ENCODE data around the gene RMC1. TPM values are rescaled to one million over a fixed set of nuclear protein-coding genes. Genes with fewer than 3 reads are reported as not detected.
"Not testable (repeated sequence)": the region's sequence is repeated elsewhere in the genome, so short reads cannot be mapped to it uniquely, and the experiment has no call there.

The RMC1 gene
- total and polyA plus RNA-seq, 5 experiments from 2014 or later, result 24.6 to 48.5 (median 28.3) TPM

DNA sequence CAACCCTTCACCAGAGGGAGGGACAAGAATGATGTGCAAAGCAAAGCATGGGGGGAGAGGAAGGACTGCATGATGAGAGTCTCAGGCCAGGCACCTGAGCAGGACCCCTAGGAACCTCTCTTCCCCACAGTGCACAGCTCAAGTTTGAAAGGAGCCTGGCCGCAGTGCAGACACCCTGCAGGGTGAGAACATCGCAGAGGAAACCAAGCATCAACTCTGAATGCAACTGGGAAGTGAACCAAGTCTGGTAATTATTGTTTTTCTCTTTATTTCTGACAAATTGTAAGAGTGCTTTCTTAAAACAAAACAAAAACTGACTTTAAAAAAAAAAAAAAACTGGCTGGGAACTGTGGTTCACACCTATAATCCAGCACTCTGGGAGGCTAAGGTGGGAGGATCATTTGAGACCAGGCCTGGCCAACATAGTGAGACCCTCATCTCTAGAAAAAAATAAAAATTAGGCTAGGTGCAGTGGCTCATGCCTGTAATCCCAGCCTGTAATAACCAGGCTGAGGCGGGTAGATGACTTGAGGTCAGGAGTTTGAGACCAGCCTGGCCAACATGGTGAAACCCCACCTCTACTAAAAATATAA, 67.7 kb downstream of the RMC1 start:
- Mint-ChIP-seq H3K9me3 (no peaks in the 10 kb centered on the region), H3K4me1 (peaks cover 4 to 52% (median 27%) of the 10 kb centered on the region in 4 donors), H3K27ac (peak overlapping the region in 4 of 10 donors; percentile 53 to 88 (median 68)), H3K36me3 (peaks cover 14 to 59% (median 27%) of the 10 kb centered on the region in 3 donors), H3K4me3 (peak overlapping the region in 2 of 10 donors; percentile 21 to 40), H3K27me3 (no peaks in the 10 kb centered on the region)
- ATAC-seq (no peak), DNase-seq (peak in 1 of 10 donors; percentile 35)
- POLR2A ChIA-PET, result no interaction called here

DNA sequence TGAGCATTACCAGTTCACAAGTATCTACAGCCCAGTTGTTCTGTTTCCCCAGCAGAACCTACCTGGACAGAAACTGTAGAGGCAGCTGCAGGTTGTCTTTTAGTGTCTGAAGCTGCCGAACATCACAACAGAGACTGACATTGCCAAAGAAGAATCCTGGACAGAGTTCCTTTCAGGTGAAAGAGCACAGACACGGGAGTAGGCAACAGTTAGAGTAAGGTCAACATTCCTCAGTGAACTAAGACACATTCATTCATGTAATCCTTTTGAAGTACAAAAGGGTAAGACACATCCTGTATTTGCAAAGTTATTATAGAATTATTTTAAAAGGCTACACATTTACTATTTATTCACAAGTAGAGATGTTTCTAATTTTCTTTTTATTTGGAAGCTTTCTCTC, 68.7 kb downstream of the RMC1 start:
- Mint-ChIP-seq H3K27ac (peak overlapping the region in 3 of 10 donors; percentile 61 to 78 (median 74)), H3K27me3 (no peaks in the 10 kb centered on the region), H3K36me3 (peaks cover 9 to 56% (median 26%) of the 10 kb centered on the region in 3 donors), H3K4me1 (peaks cover 6 to 57% (median 30%) of the 10 kb centered on the region in 4 donors), H3K4me3 (peak overlapping the region in 1 of 10 donors; percentile 4), H3K9me3 (no peaks in the 10 kb centered on the region)
- DNase-seq (no peak), ATAC-seq (no peak)
- POLR2A ChIA-PET, result no interaction called here

DNA sequence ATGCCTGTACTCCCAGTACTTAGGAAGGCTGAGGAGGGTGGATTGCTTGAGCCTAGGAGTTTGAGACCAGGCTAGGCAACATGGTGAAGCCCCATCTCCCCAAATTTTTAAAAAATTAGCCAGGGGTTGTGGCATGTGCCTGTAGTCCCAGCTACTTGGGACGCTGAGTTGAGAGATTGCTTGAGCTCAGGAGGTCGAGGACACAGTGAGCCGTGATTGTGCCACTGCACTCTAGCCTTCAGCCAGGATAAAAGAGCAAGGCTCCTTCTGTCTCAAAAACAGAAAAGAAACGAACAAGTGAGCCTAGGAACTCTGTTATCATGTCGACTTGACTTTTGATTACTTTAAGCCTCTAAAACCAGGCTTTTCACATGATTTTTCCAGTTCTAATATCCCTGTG, 69.3 kb downstream of the RMC1 start:
- H3K36me3 Mint-ChIP-seq, result peaks cover 5 to 50% (median 22%) of the 10 kb centered on the region in 3 donors
- ATAC-seq (no peak), DNase-seq (no peak)
- peak overlapping the region in 1 of 10 donors; percentile 4 for H3K4me3 Mint-ChIP-seq
- no peaks in the 10 kb centered on the region for H3K9me3 Mint-ChIP-seq
- H3K27ac Mint-ChIP-seq, result peak overlapping the region in 2 of 10 donors; percentile 8 to 74
- H3K4me1 Mint-ChIP-seq, result peaks cover 6 to 57% (median 30%) of the 10 kb centered on the region in 4 donors
- POLR2A ChIA-PET, result no interaction called here
- no peaks in the 10 kb centered on the region for H3K27me3 Mint-ChIP-seq

DNA sequence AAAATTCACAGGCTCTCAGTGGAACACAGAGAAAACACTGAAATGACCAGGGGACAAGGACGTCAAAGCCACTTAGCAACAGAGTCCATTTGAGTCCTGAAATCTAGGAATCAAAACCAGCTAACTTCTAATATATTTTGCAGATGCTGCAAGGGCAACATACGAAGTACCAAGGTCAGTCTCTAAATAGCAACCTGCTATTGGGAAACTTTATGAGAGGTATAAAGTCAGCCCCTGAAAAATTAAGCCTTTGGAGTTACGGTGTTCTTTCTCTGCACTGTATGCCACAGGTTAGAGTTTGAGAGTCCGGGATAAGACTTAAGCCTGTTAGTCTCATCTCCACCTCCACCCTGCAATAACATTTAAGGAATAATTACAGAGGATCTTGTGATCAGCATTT, 69.7 kb downstream of the RMC1 start:
- peaks cover 6 to 57% (median 30%) of the 10 kb centered on the region in 4 donors for H3K4me1 Mint-ChIP-seq
- H3K27ac Mint-ChIP-seq, result peak overlapping the region in 3 of 10 donors; percentile 92 to 94 (median 93)
- H3K9me3 Mint-ChIP-seq, result no peaks in the 10 kb centered on the region
- POLR2A ChIA-PET, result no interaction called here
- DNase-seq, result no peak
- peaks cover 4 to 48% (median 21%) of the 10 kb centered on the region in 3 donors for H3K36me3 Mint-ChIP-seq
- H3K27me3 Mint-ChIP-seq, result no peaks in the 10 kb centered on the region
- no peak overlapping the region for H3K4me3 Mint-ChIP-seq
- no peak for ATAC-seq

DNA sequence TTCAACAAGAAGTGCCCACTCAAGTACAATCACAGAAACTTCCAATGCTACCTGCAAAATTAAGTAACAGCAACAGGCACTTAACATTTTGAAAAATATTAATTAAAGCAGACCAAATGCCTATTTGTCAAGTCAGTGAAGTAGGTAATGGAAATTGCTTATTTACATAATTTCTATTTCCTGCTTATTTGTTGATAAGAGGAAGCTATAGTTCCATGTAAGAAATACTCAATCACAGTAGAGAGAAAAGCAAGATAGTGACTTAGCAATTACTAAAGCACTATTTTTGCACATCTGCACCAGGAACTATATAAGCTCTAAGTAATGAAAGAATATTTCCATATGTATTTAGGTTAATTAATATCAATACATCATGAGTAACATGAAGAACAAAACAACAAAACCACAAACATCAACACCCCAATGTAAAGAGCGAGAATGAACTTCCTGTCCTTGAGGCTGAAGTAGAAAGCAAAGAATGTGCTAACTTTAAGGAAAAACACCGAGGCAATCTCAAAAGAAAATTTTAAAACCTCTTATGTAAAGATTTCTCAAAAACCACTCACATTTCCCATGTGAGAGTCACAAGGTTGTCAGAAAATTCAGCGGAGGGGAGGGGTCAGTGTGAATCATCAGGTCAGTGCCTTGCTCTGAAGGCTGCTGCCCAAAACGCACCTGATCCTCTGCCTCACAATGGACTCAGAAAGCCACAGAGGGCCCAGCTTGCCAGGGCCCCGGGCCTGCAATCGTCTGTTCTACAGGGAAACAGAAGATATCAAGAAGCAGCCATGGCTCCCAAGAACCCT, 70.5 kb downstream of the RMC1 start:
- peak overlapping the region; percentile 81 to 94 (median 90) for H3K27ac Mint-ChIP-seq
- ATAC-seq (peak; percentile 33 to 35), DNase-seq (peak in 4 of 10 donors; percentile 6 to 21 (median 10))
- peaks cover 0 to 40% (median 15%) of the 10 kb centered on the region in 3 donors for H3K36me3 Mint-ChIP-seq
- POLR2A ChIA-PET, result interaction anchor here (1.2 kb wide), 1 partner anchor 12 kb away, joined by 5 read pairs; no protein-coding TSS in a partner anchor
- peak overlapping the region; percentile 29 to 70 (median 62) for H3K4me3 Mint-ChIP-seq
- no peaks in the 10 kb centered on the region for H3K9me3 Mint-ChIP-seq
- H3K27me3 Mint-ChIP-seq, result no peaks in the 10 kb centered on the region
- peaks cover 11 to 65% (median 37%) of the 10 kb centered on the region in 4 donors for H3K4me1 Mint-ChIP-seq

DNA sequence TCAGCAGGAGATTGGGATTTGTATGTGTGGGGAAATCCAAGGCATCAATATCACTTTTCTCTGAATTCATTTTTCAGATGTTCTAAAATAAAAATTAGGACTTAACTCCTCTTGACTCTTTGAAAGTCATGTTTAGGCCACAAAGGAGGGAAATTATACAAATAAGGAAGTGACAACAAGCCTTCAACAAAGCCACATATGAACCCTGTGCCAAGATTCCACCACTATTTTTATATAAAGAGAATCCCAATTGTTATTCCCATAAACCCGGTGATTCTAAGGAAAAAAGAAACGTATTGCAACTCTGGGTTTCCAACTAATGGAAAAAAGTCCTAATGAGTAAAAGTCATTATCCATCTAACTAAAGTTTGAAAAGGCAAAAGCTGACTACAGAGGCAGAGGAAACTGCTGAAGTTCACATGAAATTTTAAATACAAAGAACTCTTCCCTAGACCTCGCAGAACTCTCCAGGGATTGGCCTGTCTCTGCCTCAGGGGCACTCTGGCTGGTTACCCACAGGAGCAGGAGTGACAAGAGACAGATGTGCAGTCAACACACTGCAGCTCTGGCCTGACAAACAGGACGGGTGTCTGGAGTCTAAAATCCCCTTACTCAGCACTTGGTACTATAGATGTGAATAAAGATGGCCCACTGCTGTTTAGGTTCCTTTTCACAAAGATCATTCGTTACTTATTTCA, 71.4 kb downstream of the RMC1 start:
- no peak for DNase-seq
- ATAC-seq, result no peak

DNA sequence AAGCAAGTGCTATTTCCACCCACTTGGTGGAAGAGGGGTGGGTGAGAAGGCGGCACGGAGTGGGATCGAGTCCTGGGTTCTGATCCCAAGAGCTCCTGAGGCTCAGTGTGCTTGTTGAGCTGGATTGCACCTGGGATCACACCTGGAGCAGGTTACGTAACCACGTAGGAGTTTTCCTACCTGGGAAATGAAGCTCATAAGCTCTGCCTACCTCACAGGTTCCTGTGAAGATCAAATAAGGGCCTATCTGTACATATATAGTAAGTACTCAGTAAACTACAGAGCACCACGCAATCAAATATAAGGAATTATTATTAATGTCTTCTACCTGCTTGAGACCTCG, 72.0 kb downstream of the RMC1 start:
- Mint-ChIP-seq H3K27me3 (no peaks in the 10 kb centered on the region), H3K36me3 (peaks cover 0 to 27% (median 10%) of the 10 kb centered on the region in 3 donors), H3K4me1 (peaks cover 18 to 72% (median 48%) of the 10 kb centered on the region in 4 donors), H3K27ac (peak overlapping the region in 7 of 10 donors; percentile 19 to 94 (median 88)), H3K9me3 (no peaks in the 10 kb centered on the region), H3K4me3 (peak overlapping the region in 3 of 10 donors; percentile 21 to 63 (median 61))
- DNase-seq, result no peak
- ATAC-seq, result no peak
- POLR2A ChIA-PET, result no interaction called here

More for the DNA sequence above, 71.4 kb downstream of the RMC1 start:
- Mint-ChIP-seq H3K27ac (peak overlapping the region; percentile 81 to 94 (median 90)), H3K27me3 (no peaks in the 10 kb centered on the region), H3K36me3 (peaks cover 0 to 32% (median 12%) of the 10 kb centered on the region in 3 donors), H3K4me1 (peaks cover 16 to 69% (median 43%) of the 10 kb centered on the region in 4 donors), H3K4me3 (peak overlapping the region; percentile 31 to 70 (median 62)), H3K9me3 (no peaks in the 10 kb centered on the region)
- POLR2A ChIA-PET, result interaction anchor here (1.2 kb wide), 1 partner anchor 11 kb away, joined by 5 read pairs; no protein-coding TSS in a partner anchor

DNA sequence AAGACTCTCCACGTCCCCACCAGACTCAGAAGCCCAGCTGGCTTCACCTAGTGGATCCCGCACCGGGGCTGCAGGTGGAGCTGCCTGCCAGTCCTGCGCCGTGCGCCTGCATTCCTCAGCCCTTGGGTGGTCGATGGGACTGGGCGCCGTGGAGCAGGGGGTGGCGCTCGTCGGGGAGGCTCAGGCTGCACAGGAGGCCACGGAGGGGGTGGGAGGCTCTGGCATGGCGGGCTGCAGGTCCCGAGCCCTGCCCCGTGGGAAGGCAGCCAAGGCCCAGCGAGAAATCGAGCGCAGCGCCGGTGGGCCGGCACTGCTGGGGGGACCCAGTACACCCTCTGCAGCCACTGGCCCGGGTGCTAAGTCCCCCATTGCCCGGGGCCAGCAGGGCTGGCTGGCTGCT, 74.2 kb downstream of the RMC1 start:
- H3K9me3 Mint-ChIP-seq, POLR2A ChIA-PET, H3K27ac Mint-ChIP-seq, DNase-seq, H3K27me3 Mint-ChIP-seq, ATAC-seq, H3K4me3 Mint-ChIP-seq: not testable (repeated sequence)
- Mint-ChIP-seq H3K36me3 (peaks cover 0 to 15% (median 8%) of the 10 kb centered on the region in 3 donors), H3K4me1 (peaks cover 29 to 78% (median 64%) of the 10 kb centered on the region in 4 donors)

DNA sequence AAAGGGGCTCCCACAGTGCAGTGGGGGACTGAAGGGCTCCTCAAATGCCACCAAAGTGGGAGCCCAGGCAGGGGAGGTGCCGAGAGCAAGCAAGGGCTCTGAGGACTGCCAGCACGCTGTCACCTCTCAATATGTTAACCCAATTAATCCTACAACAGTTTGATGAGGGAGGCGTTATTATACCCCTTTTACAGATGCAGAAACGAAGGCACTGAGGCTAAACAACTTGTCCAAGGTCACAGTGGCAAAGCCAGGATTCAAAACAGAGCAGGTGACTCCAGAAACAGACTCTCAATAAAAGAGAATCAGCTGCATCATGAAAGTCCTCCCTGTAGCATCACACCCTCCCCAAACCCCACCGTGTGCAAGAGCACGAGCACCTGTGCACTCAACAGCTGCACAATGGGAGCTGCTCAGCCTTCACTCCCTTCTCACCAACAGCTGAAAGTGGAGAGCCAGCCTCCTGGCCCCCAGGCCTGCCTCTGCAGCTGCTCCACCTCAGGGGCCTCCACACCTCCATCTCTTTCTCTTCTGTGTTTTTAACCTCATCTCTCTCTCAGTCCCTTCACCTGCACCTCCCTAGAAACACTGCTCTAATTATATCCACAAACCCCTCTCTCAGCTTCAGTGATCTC, 74.9 kb downstream of the RMC1 start:
- Mint-ChIP-seq H3K36me3 (peaks cover 0 to 13% (median 8%) of the 10 kb centered on the region in 3 donors), H3K9me3 (no peaks in the 10 kb centered on the region), H3K27me3 (no peaks in the 10 kb centered on the region), H3K4me3 (peak overlapping the region in 3 of 10 donors; percentile 28 to 63 (median 43)), H3K4me1 (peaks cover 29 to 77% (median 65%) of the 10 kb centered on the region in 4 donors), H3K27ac (peak overlapping the region in 6 of 10 donors; percentile 57 to 83 (median 66))
- DNase-seq (no peak), ATAC-seq (no peak)
- POLR2A ChIA-PET, result no interaction called here

DNA sequence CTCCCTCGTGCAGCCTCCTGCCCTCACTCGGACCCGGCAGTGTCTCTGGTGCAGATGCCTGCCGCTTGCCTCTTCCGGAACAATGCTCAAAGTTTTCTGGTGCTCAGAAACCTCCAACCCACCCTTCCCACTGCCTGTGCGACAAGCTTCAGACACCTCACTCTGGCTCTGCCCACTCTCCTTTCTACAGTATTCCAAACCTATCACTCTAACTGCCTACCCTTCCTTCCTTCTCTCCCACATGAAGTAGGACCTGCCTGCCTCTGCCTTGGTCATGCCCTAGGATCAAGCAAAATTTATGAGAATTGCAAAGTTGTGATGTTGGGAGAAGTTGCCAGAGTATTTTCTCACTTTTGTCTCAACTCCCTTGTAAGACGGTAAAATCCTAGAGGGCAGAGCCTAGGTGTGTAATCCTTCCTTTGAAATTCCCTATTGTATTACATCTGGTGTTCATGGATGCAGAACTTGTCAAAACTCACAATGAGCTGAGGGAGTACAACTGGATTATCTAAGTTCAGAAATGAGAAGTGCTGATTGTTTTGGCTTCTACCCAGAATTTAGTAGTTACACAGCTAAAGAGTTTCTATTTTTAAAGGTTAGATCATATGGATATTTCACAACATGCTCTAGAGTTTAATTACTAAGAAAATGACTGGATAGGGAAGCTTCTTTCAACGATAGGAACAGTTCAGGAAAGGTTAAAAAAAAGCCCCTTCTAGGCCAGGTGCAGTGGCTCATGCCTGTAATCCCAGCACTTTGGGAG, 75.8 kb downstream of the RMC1 start:
- no peak for ATAC-seq
- no peaks in the 10 kb centered on the region for H3K9me3 Mint-ChIP-seq
- POLR2A ChIA-PET, result no interaction called here
- no peaks in the 10 kb centered on the region for H3K27me3 Mint-ChIP-seq
- H3K36me3 Mint-ChIP-seq, result peaks cover 0 to 13% (median 8%) of the 10 kb centered on the region in 3 donors
- peak overlapping the region in 6 of 10 donors; percentile 27 to 83 (median 65) for H3K27ac Mint-ChIP-seq
- H3K4me3 Mint-ChIP-seq, result peak overlapping the region in 1 of 10 donors; percentile 28
- H3K4me1 Mint-ChIP-seq, result peaks cover 27 to 77% (median 64%) of the 10 kb centered on the region in 4 donors
- DNase-seq, result no peak

DNA sequence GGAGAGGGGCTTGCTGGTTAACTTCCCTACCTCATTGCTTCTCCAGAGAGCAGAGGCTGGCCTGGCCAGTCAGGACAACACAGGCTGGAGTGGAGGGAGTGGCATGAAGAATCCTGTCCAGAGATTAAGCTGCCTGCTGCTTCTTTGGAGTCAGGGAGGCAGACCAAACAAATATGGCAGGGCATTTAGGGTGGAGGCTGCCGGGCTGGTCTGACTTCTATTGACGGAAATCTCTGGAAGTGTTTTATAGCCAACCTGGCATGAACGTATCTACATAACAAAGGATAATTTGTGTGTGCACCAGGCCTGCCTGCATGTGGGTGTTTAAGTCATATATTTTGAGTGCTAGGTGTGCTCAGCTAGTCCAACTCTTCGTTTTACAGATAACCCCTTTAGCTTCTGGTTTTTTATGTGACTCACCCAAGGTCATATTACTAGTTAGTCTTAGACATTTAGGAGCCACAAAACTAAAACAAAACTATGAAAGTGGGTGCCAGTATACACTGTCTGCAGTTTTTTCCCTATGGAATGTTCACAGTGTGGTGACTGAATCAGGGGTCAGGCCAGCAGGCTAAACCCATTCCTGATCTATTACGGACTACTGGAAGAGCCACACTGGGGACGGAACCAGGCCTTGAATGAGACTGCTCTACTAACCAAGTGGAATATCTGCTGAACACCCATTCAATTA, 77.5 kb downstream of the RMC1 start:
- Mint-ChIP-seq H3K4me1 (peaks cover 29 to 78% (median 65%) of the 10 kb centered on the region in 4 donors), H3K9me3 (no peaks in the 10 kb centered on the region), H3K27me3 (no peaks in the 10 kb centered on the region), H3K4me3 (no peak overlapping the region), H3K27ac (peak overlapping the region in 2 of 10 donors; percentile 15 to 53), H3K36me3 (peaks cover 0 to 9% (median 8%) of the 10 kb centered on the region in 3 donors)
- DNase-seq (no peak), ATAC-seq (no peak)
- POLR2A ChIA-PET, result interaction anchor here (0.9 kb wide), 1 partner anchor 39 kb away, joined by 5 read pairs; no protein-coding TSS in a partner anchor
